ENCODE measurements around the gene BNC2. TPM values are rescaled to one million over a fixed set of nuclear protein-coding genes. Genes with fewer than 3 reads are reported as not detected.
A peak's percentile ranks its signal among the peaks of the same experiment; 100 is the strongest.

BNC2 gene
- total and polyA plus RNA-seq, 7 donors: 0.23 to 205 (median 117) TPM

- intact Hi-C loops (cut with DNase I): no loop called here
- no peak for TF ChIP-seq CTCF (IDR thresholded peaks at IDR 0.05)
- no peak for TF ChIP-seq EP300 (IDR thresholded peaks at IDR 0.05)
- H3K27ac ChIP-seq: no peak overlapping the region
- H3K36me3 ChIP-seq: no peaks in the 10 kb centered on the region
- H3K27me3 ChIP-seq: no peaks in the 10 kb centered on the region
- 78 to 94% methylated on average over 3 of the region's 3 CpGs for WGBS, 2 donors
- H3K4me1 ChIP-seq: peaks cover 0 to 22% (median 14%) of the 10 kb centered on the region in 4 donors
- no peaks in the 10 kb centered on the region for H3K9me3 ChIP-seq
- DNase-seq: no peak
- H3K4me3 ChIP-seq: no peak overlapping the region
Measured at GRCh38 chr9:16693616-16694015, 176.9 kb downstream of the BNC2 start.

- DNase-seq: no peak
- no peak overlapping the region for H3K4me3 ChIP-seq
- no peaks in the 10 kb centered on the region for H3K9me3 ChIP-seq
- no peak for TF ChIP-seq CTCF (IDR thresholded peaks at IDR 0.05)
- TF ChIP-seq POLR2AphosphoS5 (IDR thresholded peaks at IDR 0.05): no peak
- no peak for TF ChIP-seq EP300 (IDR thresholded peaks at IDR 0.05)
- TF ChIP-seq POLR2A (IDR thresholded peaks at IDR 0.05): no peak
- H3K27ac ChIP-seq: no peak overlapping the region
- WGBS, 2 donors: 93% methylated on average over 2 of the region's 2 CpGs
- H3K4me1 ChIP-seq: peaks cover 0 to 33% (median 24%) of the 10 kb centered on the region in 4 donors
- intact Hi-C loops (cut with DNase I): no loop called here
- no peaks in the 10 kb centered on the region for H3K27me3 ChIP-seq
- H3K36me3 ChIP-seq: no peaks in the 10 kb centered on the region
Measured at GRCh38 chr9:16690628-16691027, 179.8 kb downstream of the BNC2 start.

- no peak for TF ChIP-seq POLR2AphosphoS5 (IDR thresholded peaks at IDR 0.05)
- Histone ChIP-seq H3K27me3 (no peaks in the 10 kb centered on the region), H3K4me3 (no peak overlapping the region), H3K4me1 (peaks cover 0 to 33% (median 24%) of the 10 kb centered on the region in 4 donors), H3K36me3 (no peaks in the 10 kb centered on the region), H3K9me3 (no peaks in the 10 kb centered on the region), H3K27ac (peak overlapping the region in 2 of 4 donors; percentile 60 to 61)
- DNase-seq: no peak
- WGBS, 2 donors: 46 to 84% methylated on average over 2 of the region's 2 CpGs
- intact Hi-C loops (cut with DNase I): no loop called here
Measured at GRCh38 chr9:16690205-16690604, 180.3 kb downstream of the BNC2 start.

- TF ChIP-seq POLR2AphosphoS5 (IDR thresholded peaks at IDR 0.05) (no peak), POLR2A (IDR thresholded peaks at IDR 0.05) (no peak), EP300 (IDR thresholded peaks at IDR 0.05) (no peak), CTCF (IDR thresholded peaks at IDR 0.05) (no peak)
- Histone ChIP-seq H3K36me3 (no peaks in the 10 kb centered on the region), H3K4me3 (no peak overlapping the region), H3K9me3 (no peaks in the 10 kb centered on the region), H3K27me3 (no peaks in the 10 kb centered on the region), H3K27ac (peak overlapping the region in 3 of 4 donors; percentile 49 to 61 (median 60)), H3K4me1 (peaks cover 0 to 33% (median 24%) of the 10 kb centered on the region in 4 donors)
- intact Hi-C loops (cut with DNase I): no loop called here
- WGBS, 2 donors: 52 to 70% methylated on average over 5 of the region's 5 CpGs
- no peak for DNase-seq
Measured at GRCh38 chr9:16689351-16689938, 181.0 kb downstream of the BNC2 start.

GRCh38 chr9:16688814-16689213, 181.7 kb downstream of the BNC2 start:
- Histone ChIP-seq H3K9me3 (no peaks in the 10 kb centered on the region), H3K4me3 (no peak overlapping the region), H3K36me3 (no peaks in the 10 kb centered on the region), H3K27ac (peak overlapping the region in 3 of 4 donors; percentile 49 to 61 (median 60)), H3K4me1 (peaks cover 0 to 33% (median 24%) of the 10 kb centered on the region in 4 donors), H3K27me3 (no peaks in the 10 kb centered on the region)
- no peak for DNase-seq
- WGBS, 2 donors: 70 to 71% methylated on average over 1 of the region's 1 CpG
- intact Hi-C loops (cut with DNase I): no loop called here
- TF ChIP-seq POLR2AphosphoS5 (IDR thresholded peaks at IDR 0.05) (no peak), POLR2A (IDR thresholded peaks at IDR 0.05) (no peak), CTCF (IDR thresholded peaks at IDR 0.05) (no peak)
